Brain pericyte (primary cell): ENCODE data around the gene ADAMTS7.
"Not testable (repeated sequence)": the region's sequence is repeated elsewhere in the genome, so short reads cannot be mapped to it uniquely, and the experiment has no call there.

Source experiments
- DNase-seq: peaks from one replicate; pipeline ENCODE4 v3.0.0-alpha.2; 2012; ENCODE audit warnings: low read depth, low spot score

Gene ADAMTS7

DNA sequence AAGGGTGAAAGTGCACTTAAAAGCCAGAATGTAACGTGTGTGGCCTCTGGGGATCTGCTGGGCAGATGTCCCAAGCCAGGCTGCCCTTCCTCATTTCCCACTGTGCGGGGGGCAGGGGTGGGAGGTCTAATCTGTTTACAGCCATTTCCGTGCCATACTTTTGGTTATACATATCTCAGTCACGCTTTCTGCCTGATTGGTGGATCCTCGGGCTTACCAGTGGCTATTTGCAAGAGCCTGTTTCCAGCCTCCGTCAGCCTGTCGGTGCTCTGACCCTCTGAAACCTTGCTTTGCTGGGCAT is 58.0 kb downstream of the ADAMTS7 start:
- not testable (repeated sequence) for DNase-seq

DNA sequence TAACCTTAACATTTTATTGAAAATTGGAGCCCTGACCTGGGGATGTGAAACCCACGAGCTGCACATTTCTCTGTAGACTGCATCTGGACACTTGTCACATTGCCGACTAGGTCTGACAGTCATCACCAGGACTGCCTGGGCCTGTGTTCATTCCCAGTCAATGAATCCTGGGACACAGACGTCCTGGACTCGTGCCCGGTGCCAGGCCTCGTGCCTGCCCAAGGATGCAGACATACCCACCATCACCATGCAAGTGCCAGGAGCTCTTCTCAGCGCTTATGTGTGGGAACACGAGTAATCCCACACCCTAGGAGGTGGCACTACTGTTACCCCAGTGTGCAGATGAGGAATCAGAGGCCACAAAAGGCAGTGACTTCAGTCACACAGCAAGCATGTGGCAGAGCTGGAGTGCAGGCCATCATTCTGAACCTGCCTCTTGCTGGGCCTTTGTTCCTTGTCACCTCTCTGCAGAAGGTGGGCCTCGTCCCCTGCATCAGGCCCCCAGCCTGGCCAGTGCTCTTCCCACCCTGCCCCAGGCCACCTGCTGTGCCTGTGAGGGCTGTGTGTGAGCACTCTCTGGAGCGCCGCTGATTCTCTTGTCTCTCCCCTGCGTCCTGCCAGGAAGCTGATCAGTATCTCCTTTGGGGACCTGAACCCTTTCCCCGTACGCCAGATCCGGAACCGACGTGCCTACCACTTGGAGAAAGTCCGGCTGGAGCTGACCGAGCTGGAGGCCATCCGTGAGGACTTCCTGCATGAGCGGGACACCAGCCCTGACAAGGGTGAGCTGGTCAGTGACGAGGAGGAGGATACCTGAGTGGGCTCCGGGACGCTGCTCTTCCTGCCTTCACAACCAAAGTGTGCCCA is 58.5 kb downstream of the ADAMTS7 start:
- DNase-seq, result no peak

DNA sequence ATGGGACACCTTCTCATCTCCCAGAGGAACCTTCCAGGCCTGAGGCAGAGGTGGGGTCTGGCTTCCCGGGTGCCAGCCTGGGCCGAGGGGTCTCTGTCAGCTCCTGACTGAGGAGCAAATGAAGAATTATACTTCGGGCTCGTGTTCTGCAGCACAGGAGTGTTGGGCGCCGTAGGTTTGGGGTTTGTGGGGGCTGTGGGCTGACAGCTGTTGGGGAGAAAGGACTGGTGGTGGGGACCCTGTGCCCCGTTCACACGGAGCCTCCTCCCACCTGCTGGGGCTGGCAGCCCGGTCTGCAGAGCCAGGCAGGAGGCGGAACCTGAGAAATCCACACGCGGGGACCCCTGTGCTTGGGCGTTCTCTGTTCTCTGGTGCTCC is 59.7 kb downstream of the ADAMTS7 start:
- no peak for DNase-seq

DNA sequence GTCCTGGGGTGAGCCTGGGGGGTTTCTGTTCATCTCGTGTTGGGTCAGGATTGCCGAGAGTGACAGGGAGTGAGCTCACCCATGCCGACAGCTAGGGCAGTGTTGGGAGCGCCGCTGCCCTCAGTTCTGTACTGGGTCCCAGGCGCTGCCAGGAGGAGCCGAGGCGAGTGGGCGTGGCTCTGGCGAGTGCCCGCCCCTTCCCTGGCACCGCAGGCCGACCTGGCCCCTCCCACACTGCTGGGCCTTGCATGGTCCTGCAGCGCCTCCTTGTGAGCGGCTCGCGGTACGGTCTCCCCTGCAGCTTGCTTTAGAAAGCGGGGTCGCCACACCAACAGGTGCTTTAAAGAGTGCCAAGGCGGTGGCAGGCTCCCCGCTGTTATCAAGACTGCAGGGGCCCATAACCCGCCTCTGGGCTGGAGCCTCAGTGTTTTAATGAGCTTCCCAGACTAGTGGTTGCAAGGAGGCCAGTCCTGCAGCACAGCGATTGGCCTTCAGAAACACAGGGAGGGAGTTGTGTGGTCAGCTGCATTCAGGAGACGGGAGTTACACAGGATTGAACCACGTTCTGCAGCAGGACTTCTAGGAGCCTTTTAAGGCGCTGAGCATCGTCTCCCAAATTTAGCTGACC is 60.2 kb downstream of the ADAMTS7 start:
- DNase-seq, result peak; percentile 55

DNA sequence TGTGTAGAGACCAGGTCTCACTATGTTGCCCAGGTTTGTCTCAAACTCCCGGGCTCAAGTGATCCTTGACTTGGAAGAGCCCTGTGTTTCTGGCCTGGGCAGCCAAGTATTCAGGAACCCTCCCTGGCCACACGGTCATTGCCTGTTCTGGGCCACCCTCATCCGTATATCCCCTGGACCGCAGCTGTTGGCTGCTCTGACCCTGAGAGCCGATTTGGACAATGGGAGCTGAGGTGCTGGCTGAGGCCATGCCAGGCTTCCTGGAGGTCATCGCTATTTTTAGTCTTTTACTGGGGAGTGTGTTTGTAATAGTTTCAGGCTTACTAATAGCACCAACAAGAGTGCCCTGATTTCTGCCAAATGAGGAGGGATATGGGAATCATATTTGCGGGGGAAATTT is 60.7 kb downstream of the ADAMTS7 start:
- DNase-seq, result no peak

DNA sequence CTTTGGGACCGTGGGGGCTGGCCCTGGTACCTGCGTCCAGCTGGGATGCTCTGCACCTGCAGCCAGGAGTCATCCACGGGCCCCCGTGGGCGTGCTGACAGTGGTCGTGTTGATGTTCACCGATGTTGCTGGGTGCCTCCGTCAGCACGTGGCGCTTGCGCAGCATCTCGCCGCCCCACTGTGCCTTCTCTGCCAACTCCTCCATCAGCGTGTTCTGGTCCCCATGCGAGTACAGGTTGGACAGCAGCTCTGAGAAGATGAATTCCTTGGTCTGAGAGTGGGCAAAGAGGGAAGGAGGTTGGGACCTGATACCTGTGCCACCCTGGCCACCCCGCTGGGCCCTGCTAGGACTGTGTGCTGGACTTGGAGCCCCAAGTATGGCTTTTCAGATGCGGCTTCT is 61.4 kb downstream of the ADAMTS7 start:
- DNase-seq, result no peak

DNA sequence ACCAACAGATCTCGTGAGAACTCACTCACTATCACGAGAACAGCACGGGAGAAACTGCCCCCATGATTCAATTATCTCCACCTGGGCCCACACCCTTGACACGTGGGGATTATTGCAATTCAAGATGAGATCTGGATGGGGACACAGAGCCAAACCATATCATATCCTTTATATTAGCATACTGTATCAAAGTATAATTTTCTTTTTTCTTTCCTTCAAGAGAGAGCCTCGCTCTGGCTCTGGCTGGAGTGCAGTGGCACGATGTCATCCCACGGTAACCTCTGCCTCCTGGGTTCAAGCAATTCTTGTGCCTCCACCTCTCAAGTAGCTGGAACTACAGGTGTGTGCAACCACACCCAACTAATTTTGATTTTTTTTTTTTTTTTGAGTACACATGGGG is 63.4 kb downstream of the ADAMTS7 start:
- not testable (repeated sequence) for DNase-seq

DNA sequence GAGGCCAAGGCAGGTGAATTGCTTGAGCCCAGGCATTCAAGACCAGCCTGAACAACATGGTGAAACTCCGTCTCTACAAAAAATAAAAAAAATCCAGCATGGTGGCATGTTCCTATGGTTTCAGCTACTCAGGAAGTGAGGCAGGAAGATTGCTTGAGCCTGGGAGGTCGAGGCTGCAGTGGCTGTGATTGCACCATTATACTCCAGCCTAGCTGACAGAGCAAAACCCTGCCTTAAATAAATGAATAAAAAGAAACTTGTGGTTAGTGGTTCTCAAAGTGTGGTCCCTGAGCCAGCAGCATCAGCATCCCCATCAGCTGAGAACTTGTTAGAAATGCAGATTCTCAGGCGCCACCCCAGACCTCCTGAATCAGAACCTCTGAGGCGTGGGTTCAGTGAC is 69.6 kb downstream of the ADAMTS7 start:
- not testable (repeated sequence) for DNase-seq

DNA sequence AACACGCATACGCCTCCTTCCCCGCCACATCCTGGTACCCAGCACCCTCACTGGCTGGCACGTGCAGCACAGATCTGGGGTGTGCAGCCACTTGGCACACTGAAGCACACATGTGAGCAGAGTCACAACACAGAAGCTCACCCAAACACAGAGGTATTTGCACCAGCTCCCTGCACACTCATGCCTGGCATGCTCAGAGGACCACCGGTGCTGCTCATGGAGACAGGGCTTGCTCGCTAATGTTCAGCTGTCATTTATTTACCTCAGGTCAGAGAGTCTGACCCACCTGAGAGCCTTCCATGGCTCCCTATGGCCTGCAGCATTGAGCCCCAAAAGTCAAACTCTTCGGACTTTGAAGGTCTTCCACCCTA is 70.4 kb downstream of the ADAMTS7 start:
- DNase-seq, result no peak

DNA sequence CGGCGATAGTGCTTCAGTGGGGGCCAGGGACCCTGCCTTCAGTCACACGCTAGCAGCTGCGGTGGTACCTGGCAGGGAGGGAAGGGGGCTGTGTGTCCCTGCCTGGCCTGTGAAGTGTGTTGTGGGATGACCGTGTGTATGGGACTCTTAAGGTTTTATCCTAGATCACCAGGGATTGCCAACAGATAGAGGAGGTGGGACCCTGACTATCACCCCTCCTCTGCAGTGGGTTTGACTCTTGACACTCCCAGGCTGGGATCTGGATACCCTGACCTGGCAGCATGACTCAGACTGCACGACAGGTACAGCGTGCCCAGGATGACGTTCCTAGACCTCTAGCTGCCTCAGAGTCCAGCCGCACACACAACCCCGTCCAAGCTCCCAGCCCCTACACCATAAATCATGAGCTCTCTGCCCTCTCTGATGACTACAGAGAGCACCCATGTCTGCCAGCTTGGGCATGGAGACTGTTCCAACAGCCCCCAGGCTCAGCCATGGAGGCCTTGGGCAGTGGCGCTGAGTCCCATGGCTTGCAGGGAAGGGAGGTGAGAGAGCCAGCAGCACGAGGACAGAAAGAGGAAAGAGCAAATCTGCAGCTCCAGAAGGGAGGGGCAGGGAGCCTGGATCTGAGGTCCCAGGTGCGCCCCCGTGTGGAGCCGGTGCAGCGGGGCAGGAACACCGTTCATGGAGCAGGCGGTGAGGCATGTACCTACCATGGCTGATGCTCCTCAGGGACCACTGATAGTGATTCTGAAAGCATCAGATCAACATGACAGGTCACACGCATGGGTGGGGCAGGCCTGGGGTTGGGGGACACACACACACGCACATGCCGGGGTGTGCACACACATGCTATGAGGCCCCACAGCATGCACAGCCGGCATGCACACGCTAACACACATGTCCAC is 71.0 kb downstream of the ADAMTS7 start:
- no peak for DNase-seq

DNA sequence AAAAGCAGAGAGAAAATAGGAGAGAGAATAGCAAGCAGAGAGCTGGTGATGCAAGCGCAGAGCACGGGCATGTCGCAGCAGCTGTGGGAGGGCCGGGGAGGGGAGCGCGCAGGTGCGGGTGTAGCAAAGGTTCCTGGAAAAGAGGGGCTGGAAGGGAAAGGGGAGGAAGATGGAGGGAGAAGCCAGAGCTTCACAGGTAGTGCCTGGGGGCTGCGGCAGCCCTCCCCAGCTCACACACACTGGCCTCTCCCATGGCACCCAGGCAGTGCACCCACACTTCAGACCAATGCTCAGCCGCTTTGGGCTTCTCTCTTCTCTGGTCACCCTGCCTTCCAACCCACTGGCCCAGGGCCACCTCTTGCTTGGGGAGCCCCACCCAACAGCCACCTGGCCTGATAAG is 72.1 kb downstream of the ADAMTS7 start:
- no peak for DNase-seq

DNA sequence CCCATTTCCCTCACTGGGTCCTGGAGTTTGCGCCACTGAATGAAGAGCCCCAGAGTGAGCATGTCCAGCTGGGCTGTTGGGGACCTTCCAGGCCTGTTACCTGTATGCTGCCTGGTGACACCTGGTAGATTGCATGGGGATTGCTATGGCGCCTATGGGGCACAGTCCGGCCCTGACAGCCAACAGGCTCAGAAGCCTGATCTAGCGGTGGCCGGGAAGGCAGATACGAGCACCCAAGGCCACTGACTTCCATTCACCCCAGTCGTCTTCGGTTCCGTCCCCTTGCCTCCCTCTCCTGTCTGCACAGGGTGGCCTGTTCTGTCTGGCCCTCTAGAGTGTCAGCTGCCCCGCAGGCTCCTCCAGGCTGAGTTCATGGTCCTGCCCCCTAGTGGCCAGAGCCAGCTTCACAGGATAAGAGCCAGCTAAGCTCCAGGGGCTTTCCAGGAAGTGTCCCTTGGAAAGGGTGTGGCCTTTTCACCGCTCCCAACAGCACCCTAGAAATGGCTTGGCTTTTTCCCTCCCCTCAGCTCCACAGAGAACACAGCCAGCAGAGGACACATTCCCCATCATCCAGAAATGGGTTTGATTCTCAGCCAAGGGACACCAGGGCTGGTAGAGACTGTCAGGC is 73.2 kb downstream of the ADAMTS7 start:
- DNase-seq, result not testable (repeated sequence)

DNA sequence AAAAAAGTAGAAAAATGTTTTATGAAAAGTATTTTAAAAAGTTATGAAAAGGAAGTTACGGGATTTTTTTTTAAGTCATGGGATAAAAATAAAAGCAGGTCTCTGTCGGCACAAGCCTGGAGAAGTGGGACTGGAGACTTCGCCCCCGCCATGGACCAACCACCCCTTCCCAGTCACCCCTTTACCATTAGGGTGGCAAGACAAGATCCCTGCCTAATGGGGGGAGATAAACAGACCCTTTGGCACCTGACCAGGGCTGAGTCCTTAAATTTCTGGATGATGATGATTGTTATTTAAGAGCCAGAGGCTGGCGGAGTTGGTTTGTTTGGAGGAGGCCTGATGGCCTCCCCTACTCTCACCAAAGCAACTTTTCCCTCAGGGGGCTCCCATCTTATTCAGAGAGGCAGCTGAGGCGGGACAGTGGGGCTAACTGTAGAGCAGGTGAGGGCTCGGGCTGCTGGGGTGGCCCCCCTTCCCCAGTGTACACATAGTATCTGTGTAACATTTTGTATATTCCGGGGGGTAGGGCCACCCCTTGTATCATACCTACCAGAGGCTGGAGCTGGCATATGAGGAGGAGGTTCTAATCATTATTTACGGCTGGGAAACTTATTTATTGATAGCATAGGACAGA is 74.0 kb downstream of the ADAMTS7 start:
- DNase-seq, result no peak

DNA sequence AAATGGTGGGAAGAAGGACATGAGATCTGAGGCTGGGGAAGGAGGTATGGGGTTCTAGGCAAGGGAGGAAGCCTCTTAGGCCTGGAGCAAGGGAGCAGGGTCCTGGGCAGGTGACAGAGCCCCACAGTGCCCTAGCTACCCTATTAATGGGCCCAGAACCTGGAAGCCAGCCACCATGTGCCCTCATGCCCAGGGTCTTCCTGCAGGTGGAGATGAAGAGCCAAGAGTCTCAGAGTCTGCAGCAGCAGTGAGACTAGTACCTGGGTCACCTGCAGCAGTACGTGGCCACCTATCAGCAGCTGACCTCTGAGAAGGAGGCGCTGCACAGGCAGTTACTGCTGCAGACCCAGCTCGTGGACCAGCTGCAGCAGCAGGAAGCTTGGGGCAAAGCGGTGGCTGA is 75.0 kb downstream of the ADAMTS7 start:
- not testable (repeated sequence) for DNase-seq

DNA sequence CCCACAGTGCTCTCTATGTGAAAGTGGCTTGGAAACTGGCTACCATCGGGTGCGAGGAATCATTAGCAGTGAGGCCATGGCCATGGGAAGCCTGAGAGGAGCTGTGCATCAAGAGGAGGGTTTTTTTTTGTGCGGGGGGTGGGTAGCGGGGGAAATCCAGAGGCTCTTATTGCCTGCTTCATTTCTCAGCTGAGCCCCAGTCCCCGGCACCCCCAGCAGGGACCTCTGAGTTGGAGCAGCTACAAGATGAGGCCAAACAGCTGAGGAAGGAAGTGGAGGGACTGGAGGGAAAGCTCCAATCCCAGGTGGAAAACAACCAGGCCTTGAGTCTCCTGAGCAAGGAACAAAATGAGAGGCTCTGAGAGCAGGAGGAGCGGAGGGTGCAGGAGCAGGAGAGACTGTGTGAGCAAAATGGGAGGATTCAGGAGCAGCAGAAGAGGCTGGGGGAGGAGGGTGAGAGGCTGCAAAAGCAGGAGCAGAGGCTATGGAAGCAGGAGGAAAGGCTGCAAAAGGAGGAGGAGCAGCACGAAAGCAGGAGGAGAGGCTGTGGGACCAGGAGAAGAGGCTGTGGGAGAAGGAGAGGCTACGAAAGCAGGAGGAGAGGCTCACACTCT is 76.7 kb downstream of the ADAMTS7 start:
- DNase-seq, result no peak

DNA sequence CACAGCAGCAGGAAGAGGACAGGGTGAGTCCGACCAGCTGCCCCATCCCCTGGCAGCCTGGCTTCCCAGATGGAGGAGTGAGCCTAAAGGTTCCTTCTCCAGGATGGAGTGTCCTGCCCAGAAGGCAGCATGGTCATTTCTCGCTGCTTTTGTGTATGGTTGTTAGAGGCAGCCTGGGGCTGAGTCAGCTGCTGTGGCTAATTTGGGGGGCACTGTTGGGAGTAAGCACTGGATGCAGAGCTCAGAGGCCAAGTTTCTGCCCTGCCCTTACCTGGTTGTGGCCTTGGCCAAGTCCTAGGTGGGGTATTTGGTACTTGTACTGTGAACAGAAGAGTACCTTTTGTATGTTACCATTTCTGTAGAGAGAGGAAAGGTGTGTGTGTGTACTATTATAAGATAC is 78.6 kb downstream of the ADAMTS7 start:
- no peak for DNase-seq

DNA sequence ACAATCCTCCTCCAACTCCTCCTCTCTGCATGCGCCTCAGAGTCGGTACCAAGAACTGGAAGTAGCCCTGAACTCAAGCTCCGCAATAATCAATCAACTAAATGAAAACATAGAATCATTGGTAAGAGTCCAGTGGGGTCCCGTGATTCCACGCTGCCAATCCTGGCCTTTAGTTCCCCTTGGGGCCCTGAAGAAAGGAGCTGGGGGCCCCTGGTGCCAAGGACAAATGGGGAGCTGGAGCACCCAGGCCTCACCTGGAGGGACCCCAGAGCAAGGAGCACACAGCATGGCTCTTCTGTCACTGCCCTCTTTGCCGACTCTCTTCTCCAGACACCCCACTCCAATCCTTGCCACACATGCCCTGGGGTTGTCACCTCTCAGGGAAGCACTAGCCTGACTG is 80.3 kb downstream of the ADAMTS7 start:
- no peak for DNase-seq

DNA sequence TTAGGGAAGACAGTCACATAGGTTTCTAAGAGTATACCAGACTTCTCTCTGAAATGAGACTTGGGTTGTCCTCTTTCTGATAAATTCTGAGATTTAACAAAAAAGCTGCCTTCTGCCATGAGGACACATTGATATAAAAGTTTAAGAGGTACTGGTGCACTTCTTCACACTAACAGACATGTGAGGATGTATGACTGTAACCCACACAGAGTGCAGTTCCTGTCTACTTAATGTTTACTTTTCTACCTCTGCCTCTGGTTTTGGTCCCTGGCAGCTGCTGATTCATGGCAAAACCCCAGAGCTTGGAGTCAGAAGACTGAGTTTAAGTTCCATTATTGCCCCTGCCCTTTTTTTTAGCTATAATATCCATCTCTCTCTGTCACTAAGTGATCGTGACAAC is 82.8 kb downstream of the ADAMTS7 start:
- not testable (repeated sequence) for DNase-seq

DNA sequence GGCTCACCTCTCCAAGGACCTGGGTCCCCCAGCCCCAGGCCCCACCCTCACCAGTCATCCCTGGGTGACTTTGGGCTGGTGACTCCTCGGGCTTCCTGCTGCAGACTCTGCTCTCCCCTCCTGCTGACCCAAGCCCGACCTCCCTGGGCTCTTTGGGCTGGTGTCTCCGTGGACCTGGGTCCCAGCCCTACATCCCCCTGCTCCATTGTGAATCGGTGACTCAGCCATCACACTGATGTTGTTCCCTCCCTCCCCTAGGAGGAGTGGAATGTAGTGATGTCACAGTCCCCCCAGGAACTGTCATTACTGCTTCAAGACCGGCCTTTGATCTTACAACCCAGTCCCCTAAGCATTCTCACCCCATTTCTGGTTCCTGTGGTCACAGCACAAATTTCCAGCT is 83.7 kb downstream of the ADAMTS7 start:
- no peak for DNase-seq

DNA sequence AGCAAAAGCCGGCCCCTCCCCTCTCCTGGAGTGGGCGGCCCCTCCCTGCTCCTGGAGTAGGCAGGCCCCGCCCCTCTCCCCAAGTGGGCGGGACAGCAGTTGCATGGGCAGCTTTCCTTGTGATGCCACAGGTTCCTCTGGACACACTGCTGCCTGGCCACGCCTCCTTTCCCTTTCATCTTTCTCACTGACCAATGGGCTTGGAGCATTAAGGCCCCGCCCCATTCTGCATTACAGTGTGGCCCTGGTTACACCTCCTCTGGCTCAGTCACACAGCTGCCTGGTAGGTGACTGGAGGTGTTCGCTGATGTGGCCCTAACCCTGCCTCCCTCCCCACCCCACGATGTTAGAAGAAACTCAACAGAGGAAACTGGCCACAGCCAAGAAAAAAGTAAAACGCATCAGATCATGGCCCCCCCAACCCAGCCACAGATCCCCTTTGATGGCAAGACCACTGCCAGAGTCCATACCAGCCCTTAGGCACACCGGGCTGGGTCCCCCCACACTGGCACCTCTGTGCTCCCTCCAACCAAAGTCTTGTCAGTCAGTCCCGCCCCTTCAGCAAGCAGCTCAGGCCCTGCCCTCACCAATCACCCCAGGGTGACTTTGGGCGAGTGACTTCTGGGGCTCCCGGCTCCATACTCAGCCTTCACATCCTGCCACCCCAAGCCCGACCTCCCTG is 84.3 kb downstream of the ADAMTS7 start:
- no peak for DNase-seq
